Vagina (tissue), 2 donors: ENCODE measurements around the gene ACBD3.

Source experiments
- POLR2AphosphoS5 ChIP-seq, 2 donors: sonication (generic); formaldehyde crosslinking; IDR thresholded peaks; one replicate each; pipeline ENCODE4 v1.9.0; 2017; ENCODE audit warnings: antibody characterized with exemption in 2 of 2, mild to moderate bottlenecking in 2 of 2, low read depth in 1 of 2; ENCODE audit not compliant: insufficient read depth in 1 of 2
- TF ChIP-seq, protein P1 (sequence below), 3 experiments: fragments of 450-650 bp in 2 of 3; fragments of 200-600 bp in 1 of 3; sonication (generic) in 1 of 3; IDR thresholded peaks; one replicate each; pipeline ENCODE4 v1.5.1; 2017 to 2019; ENCODE audit warnings: antibody characterized with exemption in 3 of 3, mild to moderate bottlenecking in 2 of 3, moderate library complexity in 2 of 3

DNA sequence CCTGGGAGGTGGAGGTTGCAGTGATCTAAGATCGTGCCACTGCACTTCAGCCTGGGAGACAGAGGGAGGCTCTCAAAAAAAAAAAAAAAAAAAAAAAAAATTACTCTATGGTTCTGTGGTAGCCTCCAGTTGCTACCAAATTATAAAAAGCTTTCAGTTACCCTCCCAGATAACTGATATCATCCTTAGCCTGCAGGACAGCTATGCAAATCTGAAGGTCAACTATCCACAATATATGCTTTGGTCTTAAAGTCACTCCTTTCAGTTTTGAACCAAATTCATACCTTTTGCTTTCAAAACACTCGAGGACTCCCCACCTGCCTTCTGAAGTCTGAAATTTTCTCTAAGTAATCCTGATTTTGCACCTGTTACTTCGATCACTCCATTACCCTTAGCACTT, 40.1 kb upstream of the ACBD3 start:
- TF ChIP-seq, protein P1, sequence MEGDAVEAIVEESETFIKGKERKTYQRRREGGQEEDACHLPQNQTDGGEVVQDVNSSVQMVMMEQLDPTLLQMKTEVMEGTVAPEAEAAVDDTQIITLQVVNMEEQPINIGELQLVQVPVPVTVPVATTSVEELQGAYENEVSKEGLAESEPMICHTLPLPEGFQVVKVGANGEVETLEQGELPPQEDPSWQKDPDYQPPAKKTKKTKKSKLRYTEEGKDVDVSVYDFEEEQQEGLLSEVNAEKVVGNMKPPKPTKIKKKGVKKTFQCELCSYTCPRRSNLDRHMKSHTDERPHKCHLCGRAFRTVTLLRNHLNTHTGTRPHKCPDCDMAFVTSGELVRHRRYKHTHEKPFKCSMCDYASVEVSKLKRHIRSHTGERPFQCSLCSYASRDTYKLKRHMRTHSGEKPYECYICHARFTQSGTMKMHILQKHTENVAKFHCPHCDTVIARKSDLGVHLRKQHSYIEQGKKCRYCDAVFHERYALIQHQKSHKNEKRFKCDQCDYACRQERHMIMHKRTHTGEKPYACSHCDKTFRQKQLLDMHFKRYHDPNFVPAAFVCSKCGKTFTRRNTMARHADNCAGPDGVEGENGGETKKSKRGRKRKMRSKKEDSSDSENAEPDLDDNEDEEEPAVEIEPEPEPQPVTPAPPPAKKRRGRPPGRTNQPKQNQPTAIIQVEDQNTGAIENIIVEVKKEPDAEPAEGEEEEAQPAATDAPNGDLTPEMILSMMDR (IDR thresholded peaks at IDR 0.05): no peak
- no peak for TF ChIP-seq POLR2AphosphoS5 (IDR thresholded peaks at IDR 0.05; ENCODE audit: insufficient read depth in 1 of 2, low read depth in 1 of 2)
